Activated CD4-positive, alpha-beta memory T cell treated with anti-CD3 and anti-CD28 coated beads, Interleukin-2, amount 10 ng/mL, durations not matched to agents 7 days and 5 days (primary cell): Measurements from ENCODE around the gene LRIG1. TPM values are rescaled to one million over a fixed set of nuclear protein-coding genes. Genes with fewer than 3 reads are reported as not detected.

Experiments
- CTCF ChIA-PET: fragments of 350-600 bp; sonication (Branson Sonifier 250); formaldehyde crosslinking; loops from one replicate; lab custom pipeline; 2021; ENCODE audit warnings: antibody characterized with exemption, inconsistent platforms; lab: Charles Lee
- POLR2A ChIA-PET: fragments of 350-600 bp; sonication (Branson Sonifier 250); formaldehyde crosslinking; loops from one replicate; lab custom pipeline; 2021; ENCODE audit warnings: antibody characterized with exemption; lab: Charles Lee
- DNase-seq: peaks from one replicate; pipeline ENCODE4 v3.0.0-alpha.2; 2020
- H3K27ac Mint-ChIP-seq: one replicate; pipeline ENCODE4 v1.8.0; 2021; ENCODE audit warnings: mild to moderate bottlenecking, mixed read lengths
- H3K27me3 Mint-ChIP-seq: one replicate; pipeline ENCODE4 v1.8.0; 2021; ENCODE audit warnings: mixed read lengths
- H3K36me3 Mint-ChIP-seq: one replicate; pipeline ENCODE4 v1.8.0; 2021; ENCODE audit warnings: low read depth, mixed read lengths
- H3K4me1 Mint-ChIP-seq: one replicate; pipeline ENCODE4 v1.8.0; 2021; ENCODE audit warnings: mixed read lengths
- H3K4me3 Mint-ChIP-seq: one replicate; pipeline ENCODE4 v1.8.0; 2021; ENCODE audit warnings: mild to moderate bottlenecking, mixed read lengths
- H3K9me3 Mint-ChIP-seq: one replicate; pipeline ENCODE4 v1.8.0; 2021; ENCODE audit warnings: mixed read lengths
- total RNA-seq, 2 experiments: library from RNA; stranded (reverse); gene quantifications; one replicate each; pipeline ENCODE4 v1.2.3, GENCODE V29; 2021

LRIG1 gene
- 10 to 100 TPM; 43.0 to 43.7 TPM for total RNA-seq

GRCh38 chr3:66500576-66501482, at the start of gene LRIG1:
Gene LRIG1 (minus strand): TSS chr3:66501022. CDS start chr3:66500407, 615 bp downstream.
- Mint-ChIP-seq H3K4me1 (peaks cover 64% of the 10 kb centered on the region), H3K36me3 (peaks cover 3% of the 10 kb centered on the region), H3K27me3 (peaks cover 7% of the 10 kb centered on the region), H3K27ac (peak within 1 kb of the TSS; percentile 73), H3K4me3 (peak within 1 kb of the TSS; percentile 88), H3K9me3 (no peaks in the 10 kb centered on the region)
- DNase-seq: peak; percentile 99
- CTCF ChIA-PET: interaction anchor here (1.7 kb wide), 1 partner anchor 93 kb away, joined by 6 read pairs; no protein-coding TSS in a partner anchor
- POLR2A ChIA-PET: interaction anchor here (1.1 to 7.3 kb wide), 4 partner anchors 15 to 199 kb away, joined by 5 to 117 read pairs (median 10); no protein-coding TSS in a partner anchor

DNA sequence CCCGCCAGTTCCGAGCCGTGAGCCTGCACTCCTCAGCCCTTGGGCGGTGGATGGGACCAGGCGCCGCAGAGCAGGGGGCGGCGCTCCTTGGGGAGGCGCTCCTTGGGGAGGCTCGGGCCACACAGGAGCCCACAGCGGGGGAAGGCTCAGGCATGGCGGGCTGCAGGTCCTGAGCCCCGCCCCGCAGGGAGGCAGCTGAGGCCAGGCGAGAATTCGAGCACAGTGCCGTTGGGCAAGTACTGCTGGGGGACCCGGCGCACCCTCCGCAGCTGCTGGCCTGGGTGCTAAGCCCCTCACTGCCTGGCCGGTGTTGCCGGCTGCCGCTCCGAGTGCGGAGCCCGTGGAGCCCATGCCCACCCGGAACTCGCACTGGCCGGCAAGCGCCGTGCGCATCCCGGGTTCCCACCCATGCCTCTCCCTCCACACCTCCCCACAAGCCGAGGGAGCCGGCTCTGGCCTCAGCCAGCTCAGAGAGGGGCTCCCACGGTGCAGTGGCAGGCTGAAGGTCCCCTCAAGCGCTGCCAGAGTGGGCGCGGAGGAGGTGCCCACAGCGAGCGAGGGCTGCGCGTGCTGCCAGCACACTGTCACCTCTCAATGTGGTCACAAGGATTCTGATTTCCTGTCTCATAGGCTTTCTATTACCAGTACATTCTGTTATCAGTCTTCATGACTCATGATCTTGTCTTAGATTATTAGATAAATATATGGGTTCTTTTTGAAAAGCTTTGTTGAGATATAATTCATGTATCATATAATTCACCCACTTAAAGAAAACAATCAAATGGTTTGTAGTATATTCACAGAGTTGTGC, 44.0 kb upstream of the LRIG1 start:
- no peak overlapping the region for H3K4me3 Mint-ChIP-seq
- H3K4me1 Mint-ChIP-seq: no peaks in the 10 kb centered on the region
- CTCF ChIA-PET: interaction anchor here (0.6 kb wide), 1 partner anchor 683 kb away, joined by 3 read pairs; no protein-coding TSS in a partner anchor
- H3K27me3 Mint-ChIP-seq: no peaks in the 10 kb centered on the region
- POLR2A ChIA-PET: interaction anchor here (0.6 kb wide), 1 partner anchor 88 kb away, joined by 3 read pairs; no protein-coding TSS in a partner anchor
- H3K9me3 Mint-ChIP-seq: peaks cover 7% of the 10 kb centered on the region
- no peak for DNase-seq
- no peak overlapping the region for H3K27ac Mint-ChIP-seq
- no peaks in the 10 kb centered on the region for H3K36me3 Mint-ChIP-seq

DNA sequence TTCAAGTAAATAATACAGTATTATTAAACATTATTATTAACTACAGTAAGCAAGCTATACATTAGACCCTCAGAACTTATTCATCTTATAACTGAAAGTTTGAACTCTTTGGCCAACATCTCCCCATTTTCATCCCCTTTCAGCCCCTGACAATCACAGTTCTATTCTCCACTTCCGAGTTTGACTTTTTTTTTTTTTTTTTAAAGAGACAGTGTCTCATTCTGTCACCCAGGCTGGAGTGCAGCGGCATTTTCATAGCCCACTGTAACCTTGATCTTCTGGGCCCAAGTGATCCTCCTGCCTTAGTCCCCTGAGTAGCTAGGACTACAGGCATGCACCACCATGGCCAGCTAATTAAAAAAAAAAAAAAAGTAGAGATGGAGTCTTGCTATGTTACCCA, 41.3 kb upstream of the LRIG1 start:
- ChIA-PET CTCF (no interaction called here), POLR2A (no interaction called here)
- no peaks in the 10 kb centered on the region for H3K27me3 Mint-ChIP-seq
- no peak for DNase-seq
- H3K27ac Mint-ChIP-seq: no peak overlapping the region
- peaks cover 7% of the 10 kb centered on the region for H3K9me3 Mint-ChIP-seq
- H3K36me3 Mint-ChIP-seq: no peaks in the 10 kb centered on the region
- no peaks in the 10 kb centered on the region for H3K4me1 Mint-ChIP-seq
- H3K4me3 Mint-ChIP-seq: no peak overlapping the region

DNA sequence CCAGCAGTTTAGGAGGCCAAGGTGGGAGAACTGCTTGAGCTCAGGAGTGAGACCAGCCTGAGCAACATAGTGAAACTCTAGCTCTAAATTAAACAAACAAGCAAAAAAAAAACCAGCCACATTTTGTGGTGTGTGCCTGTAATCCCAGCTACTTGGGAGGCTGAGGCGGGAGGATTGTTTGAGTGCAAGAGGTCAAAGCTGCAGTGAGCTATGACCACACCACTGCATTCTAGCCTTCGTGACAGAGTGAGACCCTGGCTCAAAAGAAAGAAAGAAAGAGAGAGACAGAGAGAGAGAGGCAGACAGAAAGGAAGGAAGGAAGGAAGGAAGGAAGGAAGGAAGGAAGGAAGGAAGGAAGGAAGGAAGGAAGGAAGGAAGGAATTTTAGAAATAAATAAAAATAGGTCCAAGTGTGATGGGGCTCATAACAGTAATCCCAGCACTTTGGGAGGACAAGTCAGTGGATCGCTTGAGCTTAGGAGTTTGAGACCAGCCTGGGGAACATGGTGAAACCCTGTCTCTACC, 38.7 kb upstream of the LRIG1 start:
- H3K4me3 Mint-ChIP-seq: no peak overlapping the region

GRCh38 chr3:66538390-66538789, 37.6 kb upstream of the LRIG1 start:
- ChIA-PET CTCF (interaction anchor here (0.9 kb wide), 1 partner anchor 10 kb away, joined by 3 read pairs; no protein-coding TSS in a partner anchor), POLR2A (no interaction called here)
- Mint-ChIP-seq H3K4me1 (no peaks in the 10 kb centered on the region), H3K4me3 (no peak overlapping the region), H3K36me3 (no peaks in the 10 kb centered on the region), H3K9me3 (no peaks in the 10 kb centered on the region), H3K27ac (no peak overlapping the region), H3K27me3 (no peaks in the 10 kb centered on the region)
- no peak for DNase-seq

More for the DNA sequence above, 38.7 kb upstream of the LRIG1 start:
- Mint-ChIP-seq H3K27me3 (no peaks in the 10 kb centered on the region), H3K4me1 (no peaks in the 10 kb centered on the region), H3K36me3 (no peaks in the 10 kb centered on the region), H3K27ac (no peak overlapping the region), H3K9me3 (peaks cover 7% of the 10 kb centered on the region)
- no peak for DNase-seq
- ChIA-PET POLR2A (no interaction called here), CTCF (no interaction called here)

DNA sequence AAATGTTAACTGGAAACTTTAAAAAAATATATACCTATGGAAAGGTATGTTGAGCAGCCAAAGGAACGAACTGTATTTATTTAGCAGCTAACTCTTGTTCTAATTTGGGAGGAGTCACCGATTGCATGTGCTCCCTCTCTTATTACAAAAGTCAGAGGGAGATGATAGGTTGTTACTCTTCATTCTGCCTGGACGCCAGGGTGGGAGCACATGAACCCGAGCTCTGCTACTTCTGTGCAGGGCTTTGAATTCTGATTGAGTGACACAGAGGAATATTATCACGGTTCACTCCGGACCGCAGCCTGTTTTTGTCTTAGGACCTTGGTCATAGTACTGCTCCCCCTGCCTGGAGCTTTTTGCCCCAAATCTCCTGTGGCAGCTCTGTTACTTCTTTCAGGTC, 36.9 kb upstream of the LRIG1 start:
- POLR2A ChIA-PET: no interaction called here
- H3K4me3 Mint-ChIP-seq: no peak overlapping the region
- no peak for DNase-seq
- H3K27ac Mint-ChIP-seq: no peak overlapping the region
- no peaks in the 10 kb centered on the region for H3K4me1 Mint-ChIP-seq
- H3K36me3 Mint-ChIP-seq: no peaks in the 10 kb centered on the region
- H3K27me3 Mint-ChIP-seq: no peaks in the 10 kb centered on the region
- H3K9me3 Mint-ChIP-seq: no peaks in the 10 kb centered on the region
- CTCF ChIA-PET: interaction anchor here (0.9 kb wide), 1 partner anchor 9 kb away, joined by 3 read pairs; no protein-coding TSS in a partner anchor

DNA sequence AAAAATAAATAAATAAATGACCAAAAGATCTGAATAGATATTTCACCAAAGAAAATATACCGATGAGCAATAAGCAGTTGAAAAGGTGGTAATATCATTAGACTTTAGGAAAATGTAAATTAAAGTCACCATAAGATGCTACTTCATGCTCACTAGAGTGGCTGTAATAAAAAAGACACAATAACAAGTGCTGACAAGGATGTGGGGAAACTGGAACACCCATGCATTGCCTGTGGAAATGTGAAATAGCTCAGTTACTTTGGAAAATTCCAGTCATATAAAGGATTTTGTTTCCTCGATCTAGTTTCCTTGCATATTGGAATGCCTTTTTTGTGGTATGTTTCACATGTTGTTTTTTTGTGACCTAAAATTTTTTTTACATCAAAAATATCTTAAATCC, 36.0 kb upstream of the LRIG1 start:
- ChIA-PET POLR2A (no interaction called here), CTCF (interaction anchor here (0.5 kb wide), 1 partner anchor 493 kb away, joined by 3 read pairs; no protein-coding TSS in a partner anchor)
- no peak for DNase-seq
- no peaks in the 10 kb centered on the region for H3K36me3 Mint-ChIP-seq
- H3K27me3 Mint-ChIP-seq: no peaks in the 10 kb centered on the region
- H3K4me1 Mint-ChIP-seq: no peaks in the 10 kb centered on the region
- H3K9me3 Mint-ChIP-seq: no peaks in the 10 kb centered on the region
- H3K27ac Mint-ChIP-seq: no peak overlapping the region
- H3K4me3 Mint-ChIP-seq: no peak overlapping the region

DNA sequence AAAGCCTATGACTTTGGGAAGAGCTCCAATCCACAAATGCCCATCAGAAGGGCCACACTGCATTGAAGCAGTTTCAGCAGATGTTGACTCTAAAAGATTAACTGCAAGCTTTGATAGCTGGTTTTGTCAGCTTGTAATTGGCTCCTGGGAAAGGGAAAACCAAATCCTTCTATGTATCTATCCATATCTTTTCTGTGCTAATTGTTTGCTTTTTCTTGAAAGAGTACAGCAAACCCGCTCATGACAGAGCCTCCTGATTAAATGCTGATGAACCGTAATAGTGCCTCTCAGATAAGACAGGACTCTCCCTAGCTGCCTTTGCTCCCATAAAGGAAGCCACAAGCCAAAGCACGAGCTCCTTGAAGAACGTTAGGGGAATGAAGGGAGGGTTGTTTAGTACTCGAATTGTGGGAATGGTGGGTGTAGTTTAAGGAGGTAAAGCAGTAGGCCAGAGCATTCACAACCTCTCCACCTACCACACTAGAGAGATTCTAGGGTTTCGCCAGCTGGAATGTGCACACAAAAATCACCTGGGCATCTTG, 33.6 kb upstream of the LRIG1 start:
- ChIA-PET POLR2A (no interaction called here), CTCF (no interaction called here)
- Mint-ChIP-seq H3K9me3 (no peaks in the 10 kb centered on the region), H3K4me3 (no peak overlapping the region), H3K27me3 (no peaks in the 10 kb centered on the region), H3K4me1 (no peaks in the 10 kb centered on the region), H3K36me3 (no peaks in the 10 kb centered on the region), H3K27ac (no peak overlapping the region)
- DNase-seq: no peak

GRCh38 chr3:66532613-66533012, 31.8 kb upstream of the LRIG1 start:
- H3K4me1 Mint-ChIP-seq: no peaks in the 10 kb centered on the region
- H3K36me3 Mint-ChIP-seq: no peaks in the 10 kb centered on the region
- DNase-seq: no peak
- ChIA-PET CTCF (no interaction called here), POLR2A (no interaction called here)
- H3K27me3 Mint-ChIP-seq: no peaks in the 10 kb centered on the region
- no peak overlapping the region for H3K27ac Mint-ChIP-seq
- no peak overlapping the region for H3K4me3 Mint-ChIP-seq
- no peaks in the 10 kb centered on the region for H3K9me3 Mint-ChIP-seq

- no peaks in the 10 kb centered on the region for H3K4me1 Mint-ChIP-seq
- H3K36me3 Mint-ChIP-seq: no peaks in the 10 kb centered on the region
- H3K9me3 Mint-ChIP-seq: no peaks in the 10 kb centered on the region
- DNase-seq: no peak
- no peak overlapping the region for H3K4me3 Mint-ChIP-seq
- ChIA-PET CTCF (no interaction called here), POLR2A (no interaction called here)
- H3K27me3 Mint-ChIP-seq: no peaks in the 10 kb centered on the region
- H3K27ac Mint-ChIP-seq: no peak overlapping the region
Observed at GRCh38 chr3:66532160-66532587, 31.4 kb upstream of the LRIG1 start.

GRCh38 chr3:66531256-66531655, 30.4 kb upstream of the LRIG1 start:
- no peaks in the 10 kb centered on the region for H3K36me3 Mint-ChIP-seq
- no peaks in the 10 kb centered on the region for H3K9me3 Mint-ChIP-seq
- no peaks in the 10 kb centered on the region for H3K4me1 Mint-ChIP-seq
- H3K27me3 Mint-ChIP-seq: no peaks in the 10 kb centered on the region
- POLR2A ChIA-PET: no interaction called here
- DNase-seq: no peak
- CTCF ChIA-PET: no interaction called here
- H3K27ac Mint-ChIP-seq: no peak overlapping the region
- no peak overlapping the region for H3K4me3 Mint-ChIP-seq

- no peaks in the 10 kb centered on the region for H3K9me3 Mint-ChIP-seq
- DNase-seq: no peak
- POLR2A ChIA-PET: interaction anchor here (1.1 kb wide), 1 partner anchor 57 kb away, joined by 4 read pairs; no protein-coding TSS in a partner anchor
- H3K27me3 Mint-ChIP-seq: no peaks in the 10 kb centered on the region
- H3K36me3 Mint-ChIP-seq: no peaks in the 10 kb centered on the region
- H3K4me1 Mint-ChIP-seq: no peaks in the 10 kb centered on the region
- no peak overlapping the region for H3K4me3 Mint-ChIP-seq
- CTCF ChIA-PET: no interaction called here
- H3K27ac Mint-ChIP-seq: no peak overlapping the region
Observed at GRCh38 chr3:66527246-66527645, 26.4 kb upstream of the LRIG1 start.
